H1 (cell line): ENCODE measurements around the gene STEAP2. TPM values are rescaled to one million over a fixed set of nuclear protein-coding genes. Genes with fewer than 3 reads are reported as not detected.

Experiments used
- CREB1 ChIP-seq: IDR thresholded peaks from 2 replicates; pipeline ENCODE4 v1.6.1; 2012; ENCODE audit warnings: inconsistent platforms
- FOSL1 ChIP-seq: IDR thresholded peaks from 2 replicates; pipeline ENCODE4 v1.6.1; 2011; ENCODE audit warnings: mild to moderate bottlenecking, low read depth, low read length, moderate library complexity; ENCODE audit not compliant: insufficient read depth
- GABPA ChIP-seq: IDR thresholded peaks from 2 replicates; pipeline ENCODE4 v1.6.1; 2011; ENCODE audit warnings: mild to moderate bottlenecking, low read length, moderate library complexity, borderline replicate concordance; ENCODE audit not compliant: insufficient read depth
- MAFK ChIP-seq: IDR thresholded peaks from 2 replicates; pipeline ENCODE4 v1.6.1; 2012; ENCODE audit warnings: low read depth, mild to moderate bottlenecking, improper control_type of control experiment, low read length
- SP2 ChIP-seq: IDR thresholded peaks from 2 replicates; pipeline ENCODE4 v1.6.1; 2012; ENCODE audit warnings: mild to moderate bottlenecking, low read length, inconsistent platforms
- SP4 ChIP-seq: IDR thresholded peaks from 2 replicates; pipeline ENCODE4 v1.6.1; 2012; ENCODE audit warnings: low read length, inconsistent platforms
- SRF ChIP-seq: IDR thresholded peaks from 2 replicates; pipeline ENCODE4 v1.6.1; 2011; ENCODE audit warnings: mild to moderate bottlenecking, low read depth, low read length, moderate library complexity
- polyA plus RNA-seq, 7 experiments: library from polyadenylated mRNA; depleted of rRNA in 3 of 7; stranded (reverse) in 5 of 7; unstranded in 2 of 7; fragments of >200 nt in 5 of 7; fragments of 200-250 nt in 2 of 7; gene quantifications; 1 replicate in 5 of 7; 2 replicates in 1 of 7; 4 replicates in 1 of 7; pipeline versions ENCODE4 v1.2.1 to v1.2.3, GENCODE V29; 2011 to 2013; ENCODE audit warnings: missing spikeins in 2 of 7, mixed read lengths in 2 of 7
- total RNA-seq: library from RNA; stranded (reverse); fragmentation: NEBNext Ultra II Directional; extraction: Animal tissue kit (Norgen Biotek cat#: 25700); gene quantifications from 2 replicates; pipeline ENCODE4 v1.2.1, GENCODE V29; 2021
- TF ChIP-seq, protein P1 (sequence below): IDR thresholded peaks from 2 replicates; pipeline ENCODE4 v1.6.1; 2012; ENCODE audit warnings: inconsistent platforms

Gene STEAP2
- total and polyA plus RNA-seq, 2 of the 8 experiments (the other 6 are each of a cell fraction or from before 2014, with no cell fraction given), result 13.4 to 18.4 TPM

DNA sequence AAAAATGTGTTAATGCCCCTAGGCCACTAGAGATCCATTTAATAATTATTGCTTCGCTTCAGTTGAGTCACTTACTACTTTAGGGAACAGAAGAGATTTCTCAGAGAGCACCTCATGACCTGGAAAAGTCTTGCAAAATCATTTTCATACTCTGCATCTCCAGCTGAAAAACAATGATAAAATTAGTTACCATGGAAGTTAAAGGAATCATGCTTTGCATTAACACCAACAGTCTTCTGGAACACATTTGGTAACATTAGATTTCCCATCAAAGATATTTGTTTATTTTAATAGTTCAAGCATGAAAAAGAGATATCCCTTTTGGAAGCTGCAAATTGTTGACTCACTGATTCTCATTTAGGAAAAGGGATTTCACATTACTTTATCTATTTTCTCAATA lies 1.8 kb upstream of the STEAP2 start (continued):
- TF ChIP-seq SRF (no peak), FOSL1 (no peak), SP4 (no peak), GABPA (no peak), MAFK (no peak), CREB1 (no peak), SP2 (no peak)
- TF ChIP-seq, protein P1, sequence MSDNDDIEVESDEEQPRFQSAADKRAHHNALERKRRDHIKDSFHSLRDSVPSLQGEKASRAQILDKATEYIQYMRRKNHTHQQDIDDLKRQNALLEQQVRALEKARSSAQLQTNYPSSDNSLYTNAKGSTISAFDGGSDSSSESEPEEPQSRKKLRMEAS, result no peak
- TF ChIP-seq, all 59 proteins: peak for 0
